HFFc6 (cell line): ENCODE measurements around the gene ECE1. TPM values are rescaled to one million over a fixed set of nuclear protein-coding genes. Genes with fewer than 3 reads are reported as not detected.
"Not testable (repeated sequence)": the region's sequence is repeated elsewhere in the genome, so short reads cannot be mapped to it uniquely, and the experiment has no call there.

Experiments
- DNase-seq: peaks from one replicate; pipeline ENCODE4 v3.0.0-alpha.2; 2018
- H3K27ac Mint-ChIP-seq: 2 replicates; pipeline ENCODE4 v1.8.0; 2020; ENCODE audit warnings: mild to moderate bottlenecking, mixed read lengths
- H3K27me3 Mint-ChIP-seq: 2 replicates; pipeline ENCODE4 v1.8.0; 2021; ENCODE audit warnings: mild to moderate bottlenecking, moderate library complexity, mixed read lengths; ENCODE audit not compliant: insufficient read depth
- H3K36me3 Mint-ChIP-seq: 2 replicates; pipeline ENCODE4 v1.8.0; 2021; ENCODE audit warnings: low read depth, mixed read lengths
- H3K4me1 Mint-ChIP-seq: 2 replicates; pipeline ENCODE4 v1.8.0; 2020; ENCODE audit warnings: low read depth, mixed read lengths
- H3K4me3 Mint-ChIP-seq: 2 replicates; pipeline ENCODE4 v1.8.0; 2020; ENCODE audit warnings: mild to moderate bottlenecking, moderate library complexity, mixed read lengths
- H3K9me3 Mint-ChIP-seq: 2 replicates; pipeline ENCODE4 v1.8.0; 2020; ENCODE audit warnings: mild to moderate bottlenecking, mixed read lengths
- total RNA-seq, 6 experiments: library from RNA; stranded (reverse); fragmentation: NEBNext Ultra II Directional; extraction: Animal tissue kit (Norgen Biotek cat#: 25700); gene quantifications; 2 replicates in 1 of 6; 3 replicates in 5 of 6; pipeline ENCODE4 v1.2.3, GENCODE V29; 2021
- TF ChIP-seq, protein P1 (sequence below): fragments of 200-600 bp; sonication (generic); IDR thresholded peaks from 2 replicates; pipeline ENCODE4 v1.5.0; 2021; ENCODE audit warnings: antibody characterized with exemption, mild to moderate bottlenecking

ECE1 gene
- total RNA-seq, 6 experiments from 2014 or later = 116 to 134 (median 124) TPM

DNA sequence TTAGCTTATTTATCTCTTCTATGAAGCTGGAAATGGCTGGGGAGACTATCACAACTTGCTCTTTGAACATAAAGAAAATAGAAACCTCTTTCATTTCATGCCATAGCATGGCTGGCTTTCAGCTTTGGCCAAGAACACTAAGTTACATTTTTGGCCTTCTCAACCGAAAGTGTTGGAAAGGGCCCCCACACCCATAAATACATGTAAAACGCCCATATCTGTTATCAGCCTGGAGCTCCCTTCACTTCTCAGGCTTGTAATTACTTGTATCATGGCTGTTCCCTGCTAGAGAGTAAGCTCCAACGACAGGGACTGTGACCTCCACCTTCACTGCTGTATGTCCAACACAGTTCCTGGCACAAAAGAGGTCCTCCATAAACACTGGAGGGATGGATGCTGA is 100.8 kb downstream of the ECE1 start:
- no peaks in the 10 kb centered on the region for H3K9me3 Mint-ChIP-seq
- DNase-seq = no peak
- H3K27me3 Mint-ChIP-seq = no peaks in the 10 kb centered on the region; the same call in none of the 2 replicates
- H3K27ac Mint-ChIP-seq = no peak overlapping the region
- TF ChIP-seq, protein P1, sequence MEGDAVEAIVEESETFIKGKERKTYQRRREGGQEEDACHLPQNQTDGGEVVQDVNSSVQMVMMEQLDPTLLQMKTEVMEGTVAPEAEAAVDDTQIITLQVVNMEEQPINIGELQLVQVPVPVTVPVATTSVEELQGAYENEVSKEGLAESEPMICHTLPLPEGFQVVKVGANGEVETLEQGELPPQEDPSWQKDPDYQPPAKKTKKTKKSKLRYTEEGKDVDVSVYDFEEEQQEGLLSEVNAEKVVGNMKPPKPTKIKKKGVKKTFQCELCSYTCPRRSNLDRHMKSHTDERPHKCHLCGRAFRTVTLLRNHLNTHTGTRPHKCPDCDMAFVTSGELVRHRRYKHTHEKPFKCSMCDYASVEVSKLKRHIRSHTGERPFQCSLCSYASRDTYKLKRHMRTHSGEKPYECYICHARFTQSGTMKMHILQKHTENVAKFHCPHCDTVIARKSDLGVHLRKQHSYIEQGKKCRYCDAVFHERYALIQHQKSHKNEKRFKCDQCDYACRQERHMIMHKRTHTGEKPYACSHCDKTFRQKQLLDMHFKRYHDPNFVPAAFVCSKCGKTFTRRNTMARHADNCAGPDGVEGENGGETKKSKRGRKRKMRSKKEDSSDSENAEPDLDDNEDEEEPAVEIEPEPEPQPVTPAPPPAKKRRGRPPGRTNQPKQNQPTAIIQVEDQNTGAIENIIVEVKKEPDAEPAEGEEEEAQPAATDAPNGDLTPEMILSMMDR = no peak
- H3K36me3 Mint-ChIP-seq = no peaks in the 10 kb centered on the region
- H3K4me1 Mint-ChIP-seq = peaks cover 16% of the 10 kb centered on the region
- H3K4me3 Mint-ChIP-seq = no peak overlapping the region

DNA sequence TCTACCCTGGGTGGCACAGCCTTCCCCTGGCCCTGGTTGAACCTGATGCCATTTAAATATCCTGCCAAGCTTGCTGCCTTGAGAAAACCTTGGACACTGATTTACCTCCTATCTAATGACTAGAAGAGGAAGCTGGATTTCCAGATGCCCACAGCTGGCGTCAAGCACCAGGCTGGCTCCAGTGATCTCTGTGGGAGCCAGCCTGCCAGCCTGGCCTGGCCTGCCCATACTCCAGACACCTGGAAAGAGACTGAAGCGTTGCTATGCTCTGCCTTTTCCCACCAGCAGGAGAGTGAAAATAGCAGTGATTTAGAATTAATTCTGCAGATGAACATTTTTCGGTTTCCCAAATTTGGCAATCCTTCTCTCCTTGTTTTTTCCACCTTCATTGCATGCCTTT is 102.0 kb downstream of the ECE1 start:
- Mint-ChIP-seq H3K36me3 (no peaks in the 10 kb centered on the region), H3K9me3 (no peaks in the 10 kb centered on the region), H3K27me3 (no peaks in the 10 kb centered on the region; the same call in none of the 2 replicates), H3K27ac (no peak overlapping the region), H3K4me1 (peaks cover 16% of the 10 kb centered on the region), H3K4me3 (no peak overlapping the region)
- no peak for DNase-seq
- TF ChIP-seq, protein P1 = no peak

DNA sequence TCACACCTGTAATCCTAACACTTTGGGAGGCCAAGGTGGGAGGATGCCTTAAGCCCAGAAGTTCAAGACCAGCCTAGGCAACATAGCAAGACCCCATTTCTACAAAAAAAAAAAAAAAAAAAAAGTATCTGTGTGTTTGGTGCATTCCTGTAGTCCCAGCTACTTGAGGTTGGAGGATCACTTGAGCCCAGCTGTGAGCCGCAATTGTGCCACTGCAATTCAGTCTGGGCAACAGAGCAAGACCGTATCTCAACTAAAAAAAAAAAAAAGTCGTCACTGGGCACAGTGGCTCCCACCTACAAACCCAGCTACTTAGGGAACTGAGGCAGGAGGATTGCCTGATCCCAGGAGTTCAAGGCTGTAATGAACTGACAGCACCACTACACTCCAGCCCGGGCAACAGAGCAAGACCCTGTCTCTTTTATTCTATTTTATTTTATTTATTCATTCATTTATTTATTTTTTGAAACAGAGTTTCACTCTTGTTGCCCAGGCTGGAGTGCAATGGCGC is 105.0 kb downstream of the ECE1 start:
- DNase-seq = no peak
- H3K4me1 Mint-ChIP-seq = peaks cover 7% of the 10 kb centered on the region
- no peak overlapping the region for H3K4me3 Mint-ChIP-seq
- no peaks in the 10 kb centered on the region; the same call in none of the 2 replicates for H3K27me3 Mint-ChIP-seq
- no peaks in the 10 kb centered on the region for H3K9me3 Mint-ChIP-seq
- TF ChIP-seq, protein P1 = no peak
- H3K36me3 Mint-ChIP-seq = no peaks in the 10 kb centered on the region
- H3K27ac Mint-ChIP-seq = no peak overlapping the region

DNA sequence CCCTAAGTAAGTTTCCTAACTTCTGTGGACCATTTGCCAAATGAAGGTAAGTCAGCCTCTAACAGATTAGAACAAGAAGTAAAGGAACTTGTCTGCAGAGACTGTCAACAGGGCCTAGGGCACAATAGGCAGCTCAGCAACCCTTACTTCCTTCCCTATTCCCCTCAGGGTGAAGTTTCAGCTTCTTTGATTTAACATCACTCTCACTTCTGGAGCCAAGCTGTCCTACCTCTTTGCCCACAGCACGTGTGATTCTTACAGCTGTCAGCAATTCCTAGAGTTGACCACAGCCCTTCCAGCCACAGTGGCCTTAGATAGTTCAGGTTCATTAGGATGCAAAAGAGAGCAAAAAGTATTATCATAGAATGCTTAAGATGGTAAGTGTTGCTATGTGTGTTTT is 106.0 kb downstream of the ECE1 start:
- Mint-ChIP-seq H3K4me1 (peaks cover 7% of the 10 kb centered on the region), H3K9me3 (no peaks in the 10 kb centered on the region), H3K4me3 (no peak overlapping the region), H3K27ac (no peak overlapping the region), H3K27me3 (no peaks in the 10 kb centered on the region; the same call in 1 of the 2 replicates), H3K36me3 (no peaks in the 10 kb centered on the region)
- TF ChIP-seq, protein P1 = no peak
- no peak for DNase-seq

DNA sequence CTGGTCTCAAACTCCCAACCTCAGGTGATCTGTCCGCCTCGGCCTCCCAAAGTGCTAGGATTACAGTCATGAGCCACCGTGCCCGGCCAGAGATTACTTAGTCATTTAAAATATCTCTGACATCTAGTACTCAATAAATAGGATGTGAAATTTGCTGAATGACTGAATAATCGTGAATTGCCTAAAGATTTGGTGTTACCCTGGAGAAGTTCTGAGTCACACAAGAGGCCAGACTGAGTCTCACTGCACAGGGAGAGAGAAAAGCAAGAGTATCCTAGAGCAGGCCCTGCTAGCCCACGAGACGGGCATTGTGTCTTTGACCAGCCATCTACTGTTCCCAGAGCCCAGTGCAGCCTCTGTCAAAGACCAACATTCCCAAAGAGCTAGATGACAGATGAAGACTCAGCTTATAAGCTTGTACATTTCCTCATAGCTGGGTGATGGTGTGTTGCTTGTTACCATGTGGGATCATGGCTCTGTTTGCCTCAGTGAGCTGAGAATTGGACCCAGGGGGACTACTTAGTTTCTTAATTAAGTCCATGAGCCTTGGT is 108.0 kb downstream of the ECE1 start:
- Mint-ChIP-seq H3K27me3 (no peaks in the 10 kb centered on the region), H3K9me3 (no peaks in the 10 kb centered on the region), H3K36me3 (no peaks in the 10 kb centered on the region), H3K4me3 (no peak overlapping the region), H3K27ac (peak overlapping the region; percentile 19), H3K4me1 (peaks cover 7% of the 10 kb centered on the region)
- TF ChIP-seq, protein P1 = no peak
- peak; percentile 43 for DNase-seq

DNA sequence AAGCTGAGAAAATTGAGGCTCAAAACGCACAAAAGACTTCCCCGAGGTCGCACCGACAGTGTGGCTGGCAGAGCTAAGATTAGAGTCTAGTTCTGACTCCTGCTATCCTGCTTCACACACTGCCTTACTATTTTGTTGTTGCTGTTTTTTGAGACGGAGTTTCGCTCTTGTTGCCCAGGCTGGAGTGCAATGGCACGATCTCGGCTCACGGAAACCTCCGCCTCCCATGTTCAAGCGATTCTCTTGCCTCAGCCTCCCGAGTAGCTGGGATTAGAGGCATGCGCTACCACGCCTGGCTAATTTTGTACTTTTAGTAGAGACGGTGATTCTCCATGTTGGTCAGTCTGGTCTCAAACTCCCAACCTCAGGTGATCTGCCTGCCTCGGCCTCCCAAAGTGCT is 112.0 kb downstream of the ECE1 start:
- H3K4me1 Mint-ChIP-seq = peaks cover 26% of the 10 kb centered on the region
- not testable (repeated sequence) for H3K9me3 Mint-ChIP-seq, DNase-seq, H3K27me3 Mint-ChIP-seq, H3K4me3 Mint-ChIP-seq, H3K27ac Mint-ChIP-seq
- peaks cover 14% of the 10 kb centered on the region for H3K36me3 Mint-ChIP-seq
